HepG2 (cell line): ENCODE data around the gene TMEM97. TPM values are rescaled to one million over a fixed set of nuclear protein-coding genes. Genes with fewer than 3 reads are reported as not detected.

Experiments
- CENPX ChIP-seq: sonication (generic); formaldehyde crosslinking; IDR thresholded peaks from 2 replicates; pipeline ENCODE4 v1.9.0; 2021; ENCODE audit warnings: mild to moderate bottlenecking, missing genetic modification reagents, moderate library complexity
- CHCHD3 ChIP-seq: sonication (generic); formaldehyde crosslinking; IDR thresholded peaks from 2 replicates; pipeline ENCODE4 v1.8.0; 2022; ENCODE audit warnings: mild to moderate bottlenecking, missing genetic modification reagents, moderate library complexity
- DMAP1 ChIP-seq: IDR thresholded peaks from 2 replicates; pipeline ENCODE4 v1.6.1; 2016
- EZH2 ChIP-seq: conservative IDR thresholded peaks from 2 replicates; pipeline ENCODE4 v1.6.1; 2012; ENCODE audit warnings: mild to moderate bottlenecking, low read depth, low read length, moderate library complexity
- MEIS2 ChIP-seq: sonication (generic); formaldehyde crosslinking; IDR thresholded peaks from 2 replicates; pipeline ENCODE4 v1.9.0; 2021; ENCODE audit warnings: mild to moderate bottlenecking, missing genetic modification reagents
- MXI1 ChIP-seq: IDR thresholded peaks from 3 replicates; pipeline ENCODE4 v1.6.1; 2012; ENCODE audit warnings: low read depth, low read length, inconsistent platforms, borderline replicate concordance
- POLR2G ChIP-seq: fragments of 200-400 bp; formaldehyde crosslinking; IDR thresholded peaks from 2 replicates; pipeline ENCODE4 v1.6.1; 2018; ENCODE audit warnings: mild to moderate bottlenecking, low read depth, low read length, moderate library complexity
- REXO4 ChIP-seq: sonication (generic); formaldehyde crosslinking; IDR thresholded peaks from 2 replicates; pipeline ENCODE4 v1.8.0; 2022; ENCODE audit warnings: missing genetic modification reagents, mild to moderate bottlenecking, borderline replicate concordance
- SMARCE1 ChIP-seq: fragments of 450-650 bp; IDR thresholded peaks from 2 replicates; pipeline ENCODE4 v1.6.1; 2017; ENCODE audit warnings: borderline replicate concordance
- TSC22D2 ChIP-seq: sonication (generic); formaldehyde crosslinking; IDR thresholded peaks from 2 replicates; pipeline ENCODE4 v1.5.1; 2020; ENCODE audit warnings: missing genetic modification reagents, mild to moderate bottlenecking, borderline replicate concordance
- YEATS4 ChIP-seq: sonication (generic); formaldehyde crosslinking; IDR thresholded peaks from 2 replicates; pipeline ENCODE4 v1.4.0; 2020; ENCODE audit warnings: missing genetic modification reagents, borderline replicate concordance
- ZFP36 ChIP-seq: fragments of 150-350 bp; IDR thresholded peaks from 2 replicates; pipeline ENCODE4 v1.6.1; 2018; ENCODE audit warnings: borderline replicate concordance, low read length, low read depth; ENCODE audit not compliant: partially characterized antibody
- ZNF235 ChIP-seq: sonication (generic); formaldehyde crosslinking; IDR thresholded peaks from 2 replicates; pipeline ENCODE4 v1.8.1; 2023; ENCODE audit warnings: mild to moderate bottlenecking, missing genetic modification reagents, borderline replicate concordance
- ZNF296 ChIP-seq: sonication (generic); formaldehyde crosslinking; conservative IDR thresholded peaks from 2 replicates; pipeline ENCODE4 v1.5.0; 2020; ENCODE audit warnings: mild to moderate bottlenecking, missing genetic modification reagents
- ZNF343 ChIP-seq: sonication (generic); formaldehyde crosslinking; IDR thresholded peaks from 2 replicates; pipeline ENCODE4 v1.4.0; 2020; ENCODE audit warnings: mild to moderate bottlenecking, missing genetic modification reagents
- ZNF460 ChIP-seq: sonication (generic); formaldehyde crosslinking; IDR thresholded peaks from 2 replicates; pipeline ENCODE4 v1.5.1; 2020; ENCODE audit warnings: missing genetic modification reagents, mild to moderate bottlenecking, borderline replicate concordance
- ZNF773 ChIP-seq: sonication (generic); formaldehyde crosslinking; IDR thresholded peaks from 2 replicates; pipeline ENCODE4 v1.4.0; 2020; ENCODE audit warnings: missing genetic modification reagents, borderline replicate concordance
- ZSCAN31 ChIP-seq: sonication (generic); formaldehyde crosslinking; IDR thresholded peaks from 2 replicates; pipeline ENCODE4 v1.5.0; 2020; ENCODE audit warnings: low read depth, mild to moderate bottlenecking, missing genetic modification reagents
- polyA plus RNA-seq, 8 experiments: library from polyadenylated mRNA; depleted of rRNA in 3 of 8; stranded (reverse) in 7 of 8; unstranded in 1 of 8; fragments of >200 nt; fragmentation: Illumina TruSeq in 4 of 8; extraction: Trizol in 4 of 8; gene quantifications; 2 replicates each; pipeline versions ENCODE4 v1.2.1 to v1.2.3, GENCODE V29; 2011 to 2016; ENCODE audit warnings: low read depth in 4 of 8, missing spikeins in 1 of 8, mixed read lengths in 1 of 8; ENCODE audit not compliant: insufficient read depth in 1 of 8
- total RNA-seq, 5 experiments: library from RNA; depleted of rRNA; stranded (reverse); fragments of >200 nt; fragmentation: Illumina TruSeq; extraction: Trizol; gene quantifications; 2 replicates each; pipeline ENCODE4 v1.2.3, GENCODE V29; 2016; ENCODE audit warnings: low read depth in 1 of 5
- TF ChIP-seq, protein P1 (sequence below): sonication (generic); formaldehyde crosslinking; IDR thresholded peaks from 2 replicates; pipeline ENCODE4 v1.4.0; 2020; ENCODE audit warnings: missing genetic modification reagents, borderline replicate concordance
- TF ChIP-seq, protein P2 (sequence below): sonication (generic); formaldehyde crosslinking; IDR thresholded peaks from 2 replicates; pipeline ENCODE4 v1.8.1; 2023; ENCODE audit warnings: missing genetic modification reagents, inconsistent platforms, borderline replicate concordance
- TF ChIP-seq, protein P3 (sequence below): sonication (generic); IDR thresholded peaks from 2 replicates; pipeline ENCODE4 v1.6.1; 2016; ENCODE audit warnings: low read depth, borderline replicate concordance
- TF ChIP-seq, protein P4 (sequence below): sonication (generic); formaldehyde crosslinking; IDR thresholded peaks from 2 replicates; pipeline ENCODE4 v1.9.0; 2021; ENCODE audit warnings: missing genetic modification reagents, borderline replicate concordance

Gene TMEM97
- total and polyA plus RNA-seq, 2 of the 13 experiments (the other 11 are each of a cell fraction or from before 2014, with no cell fraction given) = 69.6 to 137 TPM

DNA sequence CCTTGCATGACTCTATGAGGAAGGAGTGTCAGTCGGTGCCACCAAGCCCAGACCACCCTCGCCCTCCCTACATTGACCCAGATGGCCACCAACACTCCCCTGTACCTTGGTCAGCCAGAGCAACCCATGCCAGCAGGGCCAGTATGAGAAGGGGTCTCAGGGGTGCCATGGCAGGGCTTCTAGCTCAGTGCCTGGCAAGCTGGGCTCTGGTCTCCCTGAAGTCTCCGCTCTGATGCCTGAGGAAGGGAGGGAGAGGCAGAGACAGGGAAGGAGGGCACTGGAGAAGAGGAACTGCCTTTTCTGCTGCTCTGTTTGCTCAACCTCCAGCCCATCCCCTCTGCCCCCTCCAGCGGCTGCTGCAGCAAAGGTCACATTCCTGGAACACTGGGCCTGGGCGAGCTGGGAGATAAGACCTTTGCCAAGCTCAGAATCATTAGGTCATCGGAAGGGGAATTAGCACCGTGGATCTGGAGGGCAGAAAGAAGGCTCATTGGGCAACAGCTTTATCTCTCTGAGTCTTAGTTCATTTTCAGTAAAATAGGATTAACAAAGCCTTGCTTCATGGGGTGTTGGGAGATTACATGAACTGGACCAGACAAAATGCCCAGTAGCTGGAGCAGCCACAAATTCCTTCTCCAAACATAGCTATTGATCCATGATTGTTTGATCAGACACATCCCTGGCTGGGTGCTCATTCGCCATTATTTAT is 51.2 kb downstream of the TMEM97 start, which contains the start of gene VTN (continued):
- TF ChIP-seq, protein P1, sequence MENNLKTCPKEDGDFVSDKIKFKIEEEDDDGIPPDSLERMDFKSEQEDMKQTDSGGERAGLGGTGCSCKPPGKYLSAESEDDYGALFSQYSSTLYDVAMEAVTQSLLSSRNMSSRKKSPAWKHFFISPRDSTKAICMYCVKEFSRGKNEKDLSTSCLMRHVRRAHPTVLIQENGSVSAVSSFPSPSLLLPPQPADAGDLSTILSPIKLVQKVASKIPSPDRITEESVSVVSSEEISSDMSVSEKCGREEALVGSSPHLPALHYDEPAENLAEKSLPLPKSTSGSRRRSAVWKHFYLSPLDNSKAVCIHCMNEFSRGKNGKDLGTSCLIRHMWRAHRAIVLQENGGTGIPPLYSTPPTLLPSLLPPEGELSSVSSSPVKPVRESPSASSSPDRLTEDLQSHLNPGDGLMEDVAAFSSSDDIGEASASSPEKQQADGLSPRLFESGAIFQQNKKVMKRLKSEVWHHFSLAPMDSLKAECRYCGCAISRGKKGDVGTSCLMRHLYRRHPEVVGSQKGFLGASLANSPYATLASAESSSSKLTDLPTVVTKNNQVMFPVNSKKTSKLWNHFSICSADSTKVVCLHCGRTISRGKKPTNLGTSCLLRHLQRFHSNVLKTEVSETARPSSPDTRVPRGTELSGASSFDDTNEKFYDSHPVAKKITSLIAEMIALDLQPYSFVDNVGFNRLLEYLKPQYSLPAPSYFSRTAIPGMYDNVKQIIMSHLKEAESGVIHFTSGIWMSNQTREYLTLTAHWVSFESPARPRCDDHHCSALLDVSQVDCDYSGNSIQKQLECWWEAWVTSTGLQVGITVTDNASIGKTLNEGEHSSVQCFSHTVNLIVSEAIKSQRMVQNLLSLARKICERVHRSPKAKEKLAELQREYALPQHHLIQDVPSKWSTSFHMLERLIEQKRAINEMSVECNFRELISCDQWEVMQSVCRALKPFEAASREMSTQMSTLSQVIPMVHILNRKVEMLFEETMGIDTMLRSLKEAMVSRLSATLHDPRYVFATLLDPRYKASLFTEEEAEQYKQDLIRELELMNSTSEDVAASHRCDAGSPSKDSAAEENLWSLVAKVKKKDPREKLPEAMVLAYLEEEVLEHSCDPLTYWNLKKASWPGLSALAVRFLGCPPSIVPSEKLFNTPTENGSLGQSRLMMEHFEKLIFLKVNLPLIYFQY (CRISPR knock-in tag) = peak; percentile 88; the same call in 1 of the 2 replicates
- TF ChIP-seq ZNF773 (CRISPR knock-in tag) (no peak), CENPX (no peak), ZNF343 (CRISPR knock-in tag) (0 out of 2 replicates have a peak, but pooled peaks have one; percentile 58), REXO4 (CRISPR knock-in tag) (no peak), MEIS2 (0 out of 2 replicates have a peak, but pooled peaks have one; percentile 42), TSC22D2 (CRISPR knock-in tag) (no peak), YEATS4 (CRISPR knock-in tag) (peak; percentile 85; the same call in 1 of the 2 replicates), MXI1 (no peak; the same call in 2 of the 3 replicates), CHCHD3 (CRISPR knock-in tag) (no peak), POLR2G (peak; percentile 56; the same call in 1 of the 2 replicates), SMARCE1 (no peak), EZH2 (no peak), DMAP1 (CRISPR knock-in tag) (peak; percentile 53; the same call in 1 of the 2 replicates), ZSCAN31 (CRISPR knock-in tag) (no peak; the same call in 1 of the 2 replicates), ZNF235 (CRISPR knock-in tag) (no peak), ZNF296 (CRISPR knock-in tag) (no peak), ZFP36 (no peak), ZNF460 (CRISPR knock-in tag) (no peak)
- TF ChIP-seq, protein P2, sequence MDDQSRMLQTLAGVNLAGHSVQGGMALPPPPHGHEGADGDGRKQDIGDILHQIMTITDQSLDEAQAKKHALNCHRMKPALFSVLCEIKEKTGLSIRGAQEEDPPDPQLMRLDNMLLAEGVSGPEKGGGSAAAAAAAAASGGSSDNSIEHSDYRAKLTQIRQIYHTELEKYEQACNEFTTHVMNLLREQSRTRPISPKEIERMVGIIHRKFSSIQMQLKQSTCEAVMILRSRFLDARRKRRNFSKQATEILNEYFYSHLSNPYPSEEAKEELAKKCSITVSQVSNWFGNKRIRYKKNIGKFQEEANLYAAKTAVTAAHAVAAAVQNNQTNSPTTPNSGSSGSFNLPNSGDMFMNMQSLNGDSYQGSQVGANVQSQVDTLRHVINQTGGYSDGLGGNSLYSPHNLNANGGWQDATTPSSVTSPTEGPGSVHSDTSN (CRISPR knock-in tag) = no peak
- TF ChIP-seq, protein P3, sequence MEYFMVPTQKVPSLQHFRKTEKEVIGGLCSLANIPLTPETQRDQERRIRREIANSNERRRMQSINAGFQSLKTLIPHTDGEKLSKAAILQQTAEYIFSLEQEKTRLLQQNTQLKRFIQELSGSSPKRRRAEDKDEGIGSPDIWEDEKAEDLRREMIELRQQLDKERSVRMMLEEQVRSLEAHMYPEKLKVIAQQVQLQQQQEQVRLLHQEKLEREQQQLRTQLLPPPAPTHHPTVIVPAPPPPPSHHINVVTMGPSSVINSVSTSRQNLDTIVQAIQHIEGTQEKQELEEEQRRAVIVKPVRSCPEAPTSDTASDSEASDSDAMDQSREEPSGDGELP = peak; percentile 91
- TF ChIP-seq, protein P4, sequence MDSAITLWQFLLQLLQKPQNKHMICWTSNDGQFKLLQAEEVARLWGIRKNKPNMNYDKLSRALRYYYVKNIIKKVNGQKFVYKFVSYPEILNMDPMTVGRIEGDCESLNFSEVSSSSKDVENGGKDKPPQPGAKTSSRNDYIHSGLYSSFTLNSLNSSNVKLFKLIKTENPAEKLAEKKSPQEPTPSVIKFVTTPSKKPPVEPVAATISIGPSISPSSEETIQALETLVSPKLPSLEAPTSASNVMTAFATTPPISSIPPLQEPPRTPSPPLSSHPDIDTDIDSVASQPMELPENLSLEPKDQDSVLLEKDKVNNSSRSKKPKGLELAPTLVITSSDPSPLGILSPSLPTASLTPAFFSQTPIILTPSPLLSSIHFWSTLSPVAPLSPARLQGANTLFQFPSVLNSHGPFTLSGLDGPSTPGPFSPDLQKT = no peak
